ENCODE results near the gene TRPC6. TPM values are rescaled to one million over a fixed set of nuclear protein-coding genes. Genes with fewer than 3 reads are reported as not detected.

Gene TRPC6
- total and polyA plus RNA-seq, 2 donors (not counting 1 experiment from before 2014, with no cell fraction given): 4.6 to 26.4 TPM

GRCh38 chr11:101434026-101434643 lies 149.7 kb downstream of the TRPC6 start:
- Histone ChIP-seq H3K36me3 (ENCODE audit: control insufficient read depth, insufficient read depth, low read length) (no peaks in the 10 kb centered on the region), H3K27me3 (ENCODE audit: control insufficient read depth, insufficient read depth, low read length) (no peaks in the 10 kb centered on the region), H3K4me2 (ENCODE audit: extremely low read depth, insufficient read depth, low read length) (no peak overlapping the region), H2AFZ (ENCODE audit: low read length) (no peak overlapping the region), H4K20me1 (ENCODE audit: control insufficient read depth, extremely low read depth, insufficient read depth, low read length) (no peaks in the 10 kb centered on the region), H3K9ac (ENCODE audit: insufficient read depth, low read length) (no peak overlapping the region), H3K4me3 (replicated peaks in 1 of 4; ENCODE audit: control extremely low read depth in 1 of 4, insufficient read depth in 1 of 4, low read depth in 3 of 4, low read length in 4 of 4) (no peak overlapping the region), H3K27ac (ENCODE audit: insufficient read depth, low read length) (no peak overlapping the region), H3K79me2 (ENCODE audit: control insufficient read depth, insufficient read depth, low read length) (no peaks in the 10 kb centered on the region), H3K9me3 (ENCODE audit: control insufficient read depth, insufficient read depth, low read depth, low read length) (no peaks in the 10 kb centered on the region), H3K4me1 (ENCODE audit: control insufficient read depth, extremely low read depth, insufficient read depth, low read length) (no peaks in the 10 kb centered on the region)
- DNase-seq (ENCODE audit: low read depth in 2 of 2): no peak
- TF ChIP-seq EZH2 (IDR thresholded peaks at IDR 0.05; ENCODE audit: low read length, missing control alignments) (no peak), CTCF (conservative IDR thresholded peaks at IDR 0.05 in 1 of 2, IDR thresholded peaks at IDR 0.05 in 1 of 2; ENCODE audit: low read depth in 1 of 2, low read length in 2 of 2) (no peak)

GRCh38 chr11:101433151-101433550 lies 150.7 kb downstream of the TRPC6 start:
- no peaks in the 10 kb centered on the region for H3K4me1 ChIP-seq (ENCODE audit: control insufficient read depth, extremely low read depth, insufficient read depth, low read length)
- TF ChIP-seq CTCF (conservative IDR thresholded peaks at IDR 0.05 in 1 of 2, IDR thresholded peaks at IDR 0.05 in 1 of 2; ENCODE audit: low read depth in 1 of 2, low read length in 2 of 2): no peak
- no peak for TF ChIP-seq EZH2 (IDR thresholded peaks at IDR 0.05; ENCODE audit: low read length, missing control alignments)
- DNase-seq (ENCODE audit: low read depth in 2 of 2): no peak
- H3K4me3 ChIP-seq (replicated peaks in 1 of 4; ENCODE audit: control extremely low read depth in 1 of 4, insufficient read depth in 1 of 4, low read depth in 3 of 4, low read length in 4 of 4): no peak overlapping the region
- no peaks in the 10 kb centered on the region for H4K20me1 ChIP-seq (ENCODE audit: control insufficient read depth, extremely low read depth, insufficient read depth, low read length)
- H3K9ac ChIP-seq (ENCODE audit: insufficient read depth, low read length): no peak overlapping the region
- no peaks in the 10 kb centered on the region for H3K27me3 ChIP-seq (ENCODE audit: control insufficient read depth, insufficient read depth, low read length)
- H3K4me2 ChIP-seq (ENCODE audit: extremely low read depth, insufficient read depth, low read length): no peak overlapping the region
- no peaks in the 10 kb centered on the region for H3K9me3 ChIP-seq (ENCODE audit: control insufficient read depth, insufficient read depth, low read depth, low read length)
- no peak overlapping the region for H2AFZ ChIP-seq (ENCODE audit: low read length)
- no peaks in the 10 kb centered on the region for H3K36me3 ChIP-seq (ENCODE audit: control insufficient read depth, insufficient read depth, low read length)
- no peaks in the 10 kb centered on the region for H3K79me2 ChIP-seq (ENCODE audit: control insufficient read depth, insufficient read depth, low read length)
- no peak overlapping the region for H3K27ac ChIP-seq (ENCODE audit: insufficient read depth, low read length)

- Histone ChIP-seq H3K4me1 (ENCODE audit: control insufficient read depth, extremely low read depth, insufficient read depth, low read length) (no peaks in the 10 kb centered on the region), H2AFZ (ENCODE audit: low read length) (no peak overlapping the region), H3K27ac (ENCODE audit: insufficient read depth, low read length) (no peak overlapping the region), H3K36me3 (ENCODE audit: control insufficient read depth, insufficient read depth, low read length) (no peaks in the 10 kb centered on the region), H3K9ac (ENCODE audit: insufficient read depth, low read length) (no peak overlapping the region), H3K4me2 (ENCODE audit: extremely low read depth, insufficient read depth, low read length) (no peak overlapping the region), H3K27me3 (ENCODE audit: control insufficient read depth, insufficient read depth, low read length) (no peaks in the 10 kb centered on the region), H3K79me2 (ENCODE audit: control insufficient read depth, insufficient read depth, low read length) (no peaks in the 10 kb centered on the region), H3K9me3 (ENCODE audit: control insufficient read depth, insufficient read depth, low read depth, low read length) (no peaks in the 10 kb centered on the region), H3K4me3 (replicated peaks in 1 of 4; ENCODE audit: control extremely low read depth in 1 of 4, insufficient read depth in 1 of 4, low read depth in 3 of 4, low read length in 4 of 4) (no peak overlapping the region), H4K20me1 (ENCODE audit: control insufficient read depth, extremely low read depth, insufficient read depth, low read length) (no peaks in the 10 kb centered on the region)
- TF ChIP-seq CTCF (conservative IDR thresholded peaks at IDR 0.05 in 1 of 2, IDR thresholded peaks at IDR 0.05 in 1 of 2; ENCODE audit: low read depth in 1 of 2, low read length in 2 of 2) (no peak), EZH2 (IDR thresholded peaks at IDR 0.05; ENCODE audit: low read length, missing control alignments) (no peak)
- peak in 1 of 2 donors; percentile 17 for DNase-seq (ENCODE audit: low read depth in 2 of 2)
Measured at GRCh38 chr11:101429703-101430540, 153.9 kb downstream of the TRPC6 start.
